Upper lobe of left lung (tissue), 6 donors: ENCODE data around the gene CDC37L1. TPM values are rescaled to one million over a fixed set of nuclear protein-coding genes. Genes with fewer than 3 reads are reported as not detected.
"Not testable (repeated sequence)": the region's sequence is repeated elsewhere in the genome, so short reads cannot be mapped to it uniquely, and the experiment has no call there.

ENCODE experiments used
- ATAC-seq, 2 donors: fragments of 200-7000 bp; cut with Tn5 transposase; one replicate each; pipeline ENCODE4 v1.9.1; 2022; ENCODE audit warnings: mild to moderate bottlenecking in 2 of 2, moderate library complexity in 2 of 2; ENCODE audit not compliant: low FRiP score in 2 of 2
- DNase-seq, 2 donors: peaks; one replicate each; pipeline ENCODE4 v3.0.0-alpha.2; 2019 to 2020
- H3K27ac ChIP-seq, 4 donors: fragments of 200-600 bp; sonication (generic); one replicate each; pipeline ENCODE4 v1.5.1; 2016 to 2019
- H3K27me3 ChIP-seq, 4 donors: fragments of 200-600 bp; sonication (generic); one replicate each; pipeline ENCODE4 v1.5.1; 2017 to 2019
- H3K36me3 ChIP-seq, 4 donors: fragments of 200-600 bp; sonication (generic); one replicate each; pipeline ENCODE4 v1.5.1; 2016 to 2019
- H3K4me1 ChIP-seq, 4 donors: fragments of 200-600 bp; sonication (generic); one replicate each; pipeline ENCODE4 v1.5.1; 2018 to 2019
- H3K4me3 ChIP-seq, 4 donors: fragments of 200-600 bp; sonication (generic); one replicate each; pipeline ENCODE4 v1.5.1; 2017 to 2019; ENCODE audit warnings: mild to moderate bottlenecking in 2 of 4, moderate library complexity in 1 of 4
- H3K9me3 ChIP-seq, 4 donors: fragments of 200-600 bp; sonication (generic); one replicate each; pipeline ENCODE4 v1.5.1; 2018 to 2019
- EP300 ChIP-seq, 4 donors: sonication (generic); formaldehyde crosslinking; IDR thresholded peaks; one replicate each; pipeline ENCODE4 v1.5.1; 2017; ENCODE audit warnings: antibody characterized with exemption in 4 of 4, control low read depth in 2 of 4
- POLR2A ChIP-seq, 4 donors: fragments of 450-650 bp; IDR thresholded peaks; one replicate each; pipeline ENCODE4 v1.5.1; 2016 to 2017; ENCODE audit warnings: antibody characterized with exemption in 4 of 4, mild to moderate bottlenecking in 2 of 4
- POLR2AphosphoS5 ChIP-seq, 2 donors: sonication (generic); formaldehyde crosslinking; IDR thresholded peaks; one replicate each; pipeline ENCODE4 v1.5.1; 2017; ENCODE audit warnings: antibody characterized with exemption in 2 of 2
- WGBS, 2 donors: methylation state at CpG; one replicate each; pipeline ENCODE4 v1.1.5; 2017 to 2018; 5-methylcytosine and 5-hydroxymethylcytosine counted together
- total RNA-seq, 6 donors: library from RNA; depleted of rRNA in 4 of 6; stranded (reverse); fragments of >200 nt in 4 of 6; gene quantifications; one replicate each; pipeline versions ENCODE4 v1.1.0 to v1.2.1, GENCODE V29; 2016 to 2021
- TF ChIP-seq, protein P1 (sequence below), 6 experiments: fragments of 450-650 bp in 4 of 6; fragments of 200-600 bp in 2 of 6; sonication (generic) in 2 of 6; IDR thresholded peaks; one replicate each; pipeline ENCODE4 v1.5.1; 2016 to 2019; ENCODE audit warnings: antibody characterized with exemption in 6 of 6
- donor health status: DM: no; HTN: no; CAD: no; lungs with moderate emphysema.
- donor health status: DM: no; HTN: yes; CAD: no; lungs with severe emphysema.

Gene CDC37L1
- total RNA-seq, 6 donors from 2014 or later: 8.1 to 38.8 (median 18.2) TPM

DNA sequence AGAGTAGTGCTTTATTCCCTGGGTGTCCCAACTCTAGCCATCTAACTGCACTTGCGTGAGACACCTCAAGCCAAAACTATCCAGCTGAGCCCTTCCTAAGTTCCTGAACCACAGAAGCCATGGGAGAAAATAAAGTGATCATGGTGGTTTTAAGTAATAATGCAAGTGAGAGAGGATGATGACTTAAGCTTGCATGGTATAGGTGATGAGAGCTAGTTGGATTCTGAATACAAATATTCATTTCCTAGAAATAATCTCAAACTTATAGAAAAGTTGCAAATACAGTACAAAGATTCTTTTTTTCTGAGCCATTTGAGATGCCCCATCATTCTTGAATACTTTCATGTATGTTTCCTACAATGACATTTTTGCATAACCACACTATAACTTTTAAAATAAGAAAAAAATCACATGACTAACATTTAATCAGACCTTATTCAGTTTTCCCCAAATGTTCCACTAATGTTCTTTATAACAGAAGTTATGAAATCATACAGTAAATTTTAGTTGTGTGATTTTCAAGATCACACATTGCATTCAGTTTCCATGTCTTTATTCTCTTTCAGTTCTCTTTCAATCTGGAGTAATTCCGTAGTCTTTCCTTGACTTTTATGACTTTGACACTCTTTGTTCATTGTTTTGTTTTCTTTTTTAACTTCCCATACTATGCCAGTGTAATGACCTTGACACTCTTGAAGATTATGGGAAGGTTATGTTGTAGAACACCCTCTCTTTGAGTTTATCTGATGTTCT lies 67.1 kb downstream of the CDC37L1 start:
- no peaks in the 10 kb centered on the region for H3K9me3 ChIP-seq
- no peak overlapping the region for H3K27ac ChIP-seq
- DNase-seq: no peak
- H3K36me3 ChIP-seq: no peaks in the 10 kb centered on the region
- TF ChIP-seq POLR2AphosphoS5 (IDR thresholded peaks at IDR 0.05): no peak
- TF ChIP-seq, protein P1, sequence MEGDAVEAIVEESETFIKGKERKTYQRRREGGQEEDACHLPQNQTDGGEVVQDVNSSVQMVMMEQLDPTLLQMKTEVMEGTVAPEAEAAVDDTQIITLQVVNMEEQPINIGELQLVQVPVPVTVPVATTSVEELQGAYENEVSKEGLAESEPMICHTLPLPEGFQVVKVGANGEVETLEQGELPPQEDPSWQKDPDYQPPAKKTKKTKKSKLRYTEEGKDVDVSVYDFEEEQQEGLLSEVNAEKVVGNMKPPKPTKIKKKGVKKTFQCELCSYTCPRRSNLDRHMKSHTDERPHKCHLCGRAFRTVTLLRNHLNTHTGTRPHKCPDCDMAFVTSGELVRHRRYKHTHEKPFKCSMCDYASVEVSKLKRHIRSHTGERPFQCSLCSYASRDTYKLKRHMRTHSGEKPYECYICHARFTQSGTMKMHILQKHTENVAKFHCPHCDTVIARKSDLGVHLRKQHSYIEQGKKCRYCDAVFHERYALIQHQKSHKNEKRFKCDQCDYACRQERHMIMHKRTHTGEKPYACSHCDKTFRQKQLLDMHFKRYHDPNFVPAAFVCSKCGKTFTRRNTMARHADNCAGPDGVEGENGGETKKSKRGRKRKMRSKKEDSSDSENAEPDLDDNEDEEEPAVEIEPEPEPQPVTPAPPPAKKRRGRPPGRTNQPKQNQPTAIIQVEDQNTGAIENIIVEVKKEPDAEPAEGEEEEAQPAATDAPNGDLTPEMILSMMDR (IDR thresholded peaks at IDR 0.05): no peak
- TF ChIP-seq POLR2A (IDR thresholded peaks at IDR 0.05): no peak
- TF ChIP-seq EP300 (IDR thresholded peaks at IDR 0.05): no peak
- 77 to 88% methylated on average over 2 of the region's 2 CpGs for WGBS, 2 donors
- H3K27me3 ChIP-seq: no peaks in the 10 kb centered on the region
- H3K4me1 ChIP-seq: peaks cover 0 to 7% (median 3%) of the 10 kb centered on the region in 4 donors
- no peak for ATAC-seq
- no peak overlapping the region for H3K4me3 ChIP-seq

DNA sequence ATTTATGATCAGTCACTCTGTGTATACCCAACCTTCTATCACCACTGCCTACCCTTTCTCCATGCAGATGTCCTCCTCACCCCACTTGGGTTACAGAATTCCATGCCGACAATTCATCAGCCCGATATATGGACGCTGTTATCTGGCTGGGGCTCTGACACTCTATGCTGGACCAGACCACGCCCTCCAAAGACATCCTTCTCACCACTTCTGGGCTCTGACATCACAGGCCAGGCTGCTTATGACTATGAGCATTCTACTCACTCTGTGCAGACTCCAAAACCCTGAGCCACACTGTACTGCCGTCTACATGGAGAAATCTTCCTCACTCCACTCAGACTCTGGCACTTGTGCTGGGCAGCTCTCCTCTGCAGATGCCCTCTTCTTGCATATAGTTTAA lies 69.2 kb downstream of the CDC37L1 start:
- Histone ChIP-seq H3K27me3 (no peaks in the 10 kb centered on the region), H3K4me3 (no peak overlapping the region), H3K36me3 (no peaks in the 10 kb centered on the region), H3K27ac (no peak overlapping the region), H3K4me1 (no peaks in the 10 kb centered on the region), H3K9me3 (no peaks in the 10 kb centered on the region)
- 83 to 92% methylated on average over 5 of the region's 5 CpGs for WGBS, 2 donors
- no peak for DNase-seq
- TF ChIP-seq EP300 (IDR thresholded peaks at IDR 0.05): no peak
- TF ChIP-seq, protein P1 (IDR thresholded peaks at IDR 0.05): no peak
- TF ChIP-seq POLR2A (IDR thresholded peaks at IDR 0.05): no peak
- TF ChIP-seq POLR2AphosphoS5 (IDR thresholded peaks at IDR 0.05): no peak
- no peak for ATAC-seq

DNA sequence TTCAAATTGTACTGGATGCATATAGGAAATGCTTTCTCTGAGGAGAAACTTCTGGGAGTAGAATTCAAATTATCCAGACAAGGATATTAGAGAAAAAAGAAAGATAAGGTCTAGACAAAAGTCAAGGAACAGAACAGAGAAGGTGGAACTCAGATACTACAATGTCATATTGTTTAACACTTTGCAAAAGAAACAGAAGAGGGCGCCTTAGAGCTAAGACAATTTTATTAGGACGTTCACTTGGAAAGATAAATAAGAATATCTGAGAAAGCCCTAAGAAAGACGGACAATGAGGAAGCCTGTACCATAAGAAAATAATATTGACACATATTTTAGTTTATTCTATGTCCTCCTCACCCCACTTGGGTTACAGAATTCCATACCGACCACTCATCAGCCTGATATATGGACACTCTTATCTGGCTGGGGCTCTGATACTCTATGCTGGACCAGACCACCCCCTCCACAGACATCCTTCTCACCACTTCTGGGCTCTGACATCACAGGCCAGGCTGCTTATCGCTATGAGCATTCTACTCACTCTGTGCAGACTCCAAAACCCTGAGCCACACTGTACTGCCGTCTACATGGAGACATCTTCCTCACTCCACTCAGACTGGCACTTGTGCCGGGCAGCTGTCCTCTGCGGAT lies 70.8 kb downstream of the CDC37L1 start:
- 41 to 45% methylated on average over 8 of the region's 8 CpGs for WGBS, 2 donors
- TF ChIP-seq, protein P1 (IDR thresholded peaks at IDR 0.05): peak in 5 of 6 experiments; percentile 20 to 57 (median 50)
- no peak for TF ChIP-seq POLR2AphosphoS5 (IDR thresholded peaks at IDR 0.05)
- no peak overlapping the region for H3K27ac ChIP-seq
- H3K27me3 ChIP-seq: no peaks in the 10 kb centered on the region
- peak in 1 of 2 donors; percentile 72 for ATAC-seq
- no peaks in the 10 kb centered on the region for H3K9me3 ChIP-seq
- no peaks in the 10 kb centered on the region for H3K4me1 ChIP-seq
- DNase-seq: no peak
- H3K4me3 ChIP-seq: no peak overlapping the region
- no peaks in the 10 kb centered on the region for H3K36me3 ChIP-seq

DNA sequence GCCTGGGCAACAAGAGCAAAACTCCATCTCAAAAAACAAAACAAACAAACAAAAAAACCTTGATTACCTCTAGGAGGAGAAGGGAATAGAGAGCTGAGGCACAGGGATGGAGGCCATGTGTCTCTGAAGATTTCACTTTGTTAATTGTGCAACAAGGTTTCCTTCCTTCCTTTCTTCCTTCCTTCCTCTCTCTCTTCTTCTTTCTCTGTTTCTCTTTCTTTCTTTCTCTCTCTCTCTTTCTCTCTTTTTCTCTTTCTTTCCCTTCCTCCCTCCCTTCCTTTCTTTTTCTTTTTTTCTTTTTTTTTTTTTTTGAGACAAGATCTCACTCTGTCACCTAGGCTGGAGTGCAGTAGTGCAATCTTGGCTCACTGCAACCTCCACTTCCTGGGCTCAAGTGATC lies 75.2 kb downstream of the CDC37L1 start:
- not testable (repeated sequence) for H3K9me3 ChIP-seq, H3K4me1 ChIP-seq, H3K27me3 ChIP-seq, H3K27ac ChIP-seq, ATAC-seq, H3K4me3 ChIP-seq, H3K36me3 ChIP-seq, DNase-seq

DNA sequence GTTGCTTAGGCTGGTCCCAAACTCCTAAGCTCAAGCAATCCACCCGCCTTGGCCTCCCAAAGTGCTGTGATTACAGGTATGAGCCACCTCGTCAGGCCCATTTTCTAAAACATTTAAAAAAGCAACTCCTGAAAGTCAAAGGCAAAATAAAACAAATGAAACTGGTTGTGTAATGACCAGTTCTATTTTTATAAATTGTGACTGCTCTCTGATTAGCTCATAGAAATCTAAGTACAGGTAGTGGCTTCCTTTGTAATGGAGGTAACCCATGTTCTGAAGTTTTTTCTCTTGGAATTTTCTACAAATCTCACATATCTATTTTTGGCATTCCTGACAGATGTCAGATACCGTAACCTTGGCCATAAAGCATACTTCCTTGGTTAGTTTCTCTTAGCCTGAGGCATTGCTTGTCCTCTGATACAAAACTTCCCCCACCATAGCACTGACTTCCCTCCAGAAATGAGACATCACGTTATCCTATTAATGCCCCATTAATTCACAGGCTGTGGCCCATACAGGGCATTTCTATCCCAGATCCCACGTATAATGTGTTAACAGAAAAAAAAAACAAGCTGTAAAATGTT lies 75.7 kb downstream of the CDC37L1 start:
- no peak for TF ChIP-seq POLR2AphosphoS5 (IDR thresholded peaks at IDR 0.05)
- TF ChIP-seq, protein P1 (IDR thresholded peaks at IDR 0.05): no peak
- no peak for TF ChIP-seq POLR2A (IDR thresholded peaks at IDR 0.05)
- TF ChIP-seq EP300 (IDR thresholded peaks at IDR 0.05): no peak
- ATAC-seq (no peak), DNase-seq (no peak)
- H3K9me3 ChIP-seq: no peaks in the 10 kb centered on the region
- H3K27me3 ChIP-seq: no peaks in the 10 kb centered on the region
- H3K36me3 ChIP-seq: no peaks in the 10 kb centered on the region
- WGBS, 2 donors: 60 to 65% methylated on average over 5 of the region's 5 CpGs
- no peak overlapping the region for H3K4me3 ChIP-seq
- peaks cover 0 to 9% (median 5%) of the 10 kb centered on the region in 4 donors for H3K4me1 ChIP-seq
- no peak overlapping the region for H3K27ac ChIP-seq
